ENCODE measurements around the gene COX6B2.

DNA sequence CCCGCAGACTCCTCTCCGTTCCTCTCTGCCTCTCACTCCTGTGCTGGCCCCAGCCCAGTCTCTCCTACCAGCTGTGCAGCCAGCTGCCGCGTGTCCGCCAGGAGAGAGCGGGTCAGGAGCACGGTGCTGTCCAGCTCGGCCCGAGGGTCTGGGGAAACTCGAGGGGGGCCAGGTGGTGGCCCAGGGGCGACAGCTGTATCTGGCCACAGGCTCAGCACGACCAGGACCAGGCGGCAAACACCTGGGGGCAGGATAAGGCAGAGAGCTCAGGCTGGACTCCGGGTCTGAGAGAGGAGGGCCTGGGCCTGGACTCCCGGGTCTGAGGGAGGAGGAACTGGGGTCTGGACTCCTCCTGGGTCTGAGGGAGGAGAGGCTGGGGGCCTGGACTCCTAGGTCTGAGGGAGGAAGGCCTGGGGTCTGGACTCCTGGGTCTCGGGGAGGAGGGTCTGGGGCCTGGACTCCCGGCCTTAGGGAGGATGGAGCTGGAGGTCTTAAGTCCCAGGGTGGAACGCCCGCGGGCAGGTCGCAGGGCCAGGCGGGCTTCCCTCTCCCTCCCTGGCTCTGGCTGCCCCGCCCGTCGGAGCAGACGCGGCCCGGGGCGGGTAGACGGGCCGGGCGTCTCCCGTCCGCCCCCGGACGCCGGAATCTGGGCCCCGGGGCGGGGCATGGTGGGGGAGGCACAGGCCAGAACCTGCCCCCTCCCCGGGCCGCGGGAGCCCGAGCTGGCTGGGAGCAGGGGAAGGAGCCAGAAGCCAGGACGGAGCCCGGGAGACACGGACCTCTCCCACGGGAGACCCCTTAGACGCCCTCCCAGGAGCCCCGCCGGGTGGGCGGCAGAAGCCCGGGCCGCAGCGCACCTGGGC, 14.4 kb upstream of the COX6B2 start:
- TF ChIP-seq GATA2 (IDR thresholded peaks at IDR 0.05; ENCODE audit: low read depth, low read length) (no peak), GATA3 (IDR thresholded peaks at IDR 0.05; ENCODE audit: low read depth, low read length) (no peak)

All from SH-SY5Y (cell line).